H9 (cell line): ENCODE data around the gene CDC42EP4. TPM values are rescaled to one million over a fixed set of nuclear protein-coding genes. Genes with fewer than 3 reads are reported as not detected.

ENCODE experiments used
- DNase-seq: peaks from one replicate; pipeline ENCODE4 v3.0.0-alpha.2; 2017
- H2AFZ ChIP-seq: one replicate; pipeline ENCODE4 v1.6.1; 2013; ENCODE audit warnings: mild to moderate bottlenecking, low read length, control low read depth, moderate library complexity
- H2AK5ac ChIP-seq: 2 replicates; pipeline ENCODE4 v1.6.1; 2013; ENCODE audit warnings: low read length, control low read depth, mixed read lengths; ENCODE audit not compliant: insufficient read length
- H2BK120ac ChIP-seq: one replicate; pipeline ENCODE4 v1.6.1; 2013; ENCODE audit warnings: low read depth, mild to moderate bottlenecking, low read length, control low read depth, inconsistent platforms; ENCODE audit not compliant: poor library complexity, severe bottlenecking
- H2BK12ac ChIP-seq: 2 replicates; pipeline ENCODE4 v1.6.1; 2013; ENCODE audit warnings: low read length, control low read depth, mixed read lengths, low read depth; ENCODE audit not compliant: insufficient read length
- H2BK15ac ChIP-seq: 2 replicates; pipeline ENCODE4 v1.6.1; 2013; ENCODE audit warnings: low read depth, low read length, control low read depth
- H2BK20ac ChIP-seq: one replicate; pipeline ENCODE4 v1.6.1; 2013; ENCODE audit warnings: low read depth, mild to moderate bottlenecking, low read length, control low read depth, inconsistent platforms; ENCODE audit not compliant: poor library complexity, severe bottlenecking
- H2BK5ac ChIP-seq: 2 replicates; pipeline ENCODE4 v1.6.1; 2013; ENCODE audit warnings: low read length, control low read depth, mixed read lengths; ENCODE audit not compliant: insufficient read length
- H3K14ac ChIP-seq: 2 replicates; pipeline ENCODE4 v1.6.1; 2013; ENCODE audit warnings: low read length, control low read depth; ENCODE audit not compliant: insufficient read depth
- H3K18ac ChIP-seq: 2 replicates; pipeline ENCODE4 v1.6.1; 2013; ENCODE audit warnings: low read depth, mild to moderate bottlenecking, mixed read lengths, low read length, control low read depth; ENCODE audit not compliant: insufficient read length
- H3K23ac ChIP-seq: 2 replicates; pipeline ENCODE4 v1.6.1; 2013; ENCODE audit warnings: low read length, control low read depth, mixed read lengths, low read depth; ENCODE audit not compliant: insufficient read length
- H3K23me2 ChIP-seq: 2 replicates; pipeline ENCODE4 v1.6.1; 2013; ENCODE audit warnings: low read depth, mild to moderate bottlenecking, mixed read lengths, low read length, control low read depth; ENCODE audit not compliant: insufficient read length, poor library complexity, severe bottlenecking
- H3K27ac ChIP-seq: 2 replicates; pipeline ENCODE4 v1.5.1; 2013; ENCODE audit warnings: low read length, control low read depth, mixed read lengths, low read depth; ENCODE audit not compliant: insufficient read length
- H3K27me3 ChIP-seq: 2 replicates; pipeline ENCODE4 v1.6.1; 2013; ENCODE audit warnings: low read length, control low read depth, inconsistent platforms; ENCODE audit not compliant: insufficient read depth
- H3K4ac ChIP-seq: 2 replicates; pipeline ENCODE4 v1.6.1; 2013; ENCODE audit warnings: low read depth, mild to moderate bottlenecking, control low read depth, inconsistent platforms, low read length, moderate library complexity
- H3K4me1 ChIP-seq: 2 replicates; pipeline ENCODE4 v1.6.1; 2013; ENCODE audit warnings: low read length, control low read depth, inconsistent platforms; ENCODE audit not compliant: insufficient read depth
- H3K4me2 ChIP-seq: 2 replicates; pipeline ENCODE4 v1.6.1; 2013; ENCODE audit warnings: low read length, control low read depth, mixed read lengths; ENCODE audit not compliant: insufficient read length, insufficient read depth
- H3K56ac ChIP-seq: 2 replicates; pipeline ENCODE4 v1.6.1; 2013; ENCODE audit warnings: low read depth, mild to moderate bottlenecking, mixed read lengths, low read length, control low read depth; ENCODE audit not compliant: insufficient read length
- H3K79me1 ChIP-seq: 2 replicates; pipeline ENCODE4 v1.6.1; 2013; ENCODE audit warnings: low read depth, mild to moderate bottlenecking, moderate library complexity, low read length, control low read depth, inconsistent platforms; ENCODE audit not compliant: insufficient read depth, poor library complexity, severe bottlenecking
- H3K79me2 ChIP-seq: 2 replicates; pipeline ENCODE4 v1.6.1; 2013; ENCODE audit warnings: low read length, control low read depth, inconsistent platforms; ENCODE audit not compliant: insufficient read depth
- H3K9ac ChIP-seq: 2 replicates; pipeline ENCODE4 v1.6.1; 2013; ENCODE audit warnings: low read length, control low read depth, mixed read lengths; ENCODE audit not compliant: insufficient read length; ENCODE audit errors: extremely low read depth
- H3K9me3 ChIP-seq: one replicate; pipeline ENCODE4 v1.6.1; 2013; ENCODE audit warnings: low read depth, low read length, inconsistent platforms; ENCODE audit not compliant: control insufficient read depth
- H3T11ph ChIP-seq: one replicate; pipeline ENCODE4 v1.6.1; 2013; ENCODE audit warnings: mild to moderate bottlenecking, low read length, control low read depth, inconsistent platforms
- H4K20me1 ChIP-seq: one replicate; pipeline ENCODE4 v1.6.1; 2013; ENCODE audit not compliant: control insufficient read depth, insufficient read length, insufficient read depth
- H4K5ac ChIP-seq: 2 replicates; pipeline ENCODE4 v1.6.1; 2013; ENCODE audit warnings: low read depth, mild to moderate bottlenecking, mixed read lengths, low read length, control low read depth; ENCODE audit not compliant: insufficient read length
- H4K8ac ChIP-seq: replicated peaks from 2 replicates; pipeline ENCODE4 v1.6.1; 2013; ENCODE audit warnings: low read length, control low read depth, mixed read lengths, low read depth; ENCODE audit not compliant: insufficient read length
- H4K91ac ChIP-seq: 2 replicates; pipeline ENCODE4 v1.6.1; 2013; ENCODE audit warnings: low read depth, mild to moderate bottlenecking, moderate library complexity, mixed read lengths, low read length, control low read depth; ENCODE audit not compliant: insufficient read length
- H3K27ac Mint-ChIP-seq, 3 experiments: 2 replicates in 2 of 3; 3 replicates in 1 of 3; pipeline ENCODE4 v1.8.0; 2020 to 2021; ENCODE audit warnings: mixed read lengths in 3 of 3, mild to moderate bottlenecking in 1 of 3, moderate library complexity in 1 of 3
- H3K27me3 Mint-ChIP-seq: 2 replicates; pipeline ENCODE4 v1.8.0; 2021; ENCODE audit warnings: low read depth, mild to moderate bottlenecking, moderate library complexity, mixed read lengths
- H3K36me3 Mint-ChIP-seq, 3 experiments: 2 replicates in 2 of 3; 3 replicates in 1 of 3; pipeline ENCODE4 v1.8.0; 2020 to 2021; ENCODE audit warnings: low read depth in 3 of 3, mixed read lengths in 3 of 3; ENCODE audit not compliant: insufficient read depth in 1 of 3
- H3K4me1 Mint-ChIP-seq, 2 experiments: 2 replicates each; pipeline ENCODE4 v1.8.0; 2020; ENCODE audit warnings: mixed read lengths in 2 of 2
- H3K4me3 Mint-ChIP-seq, 2 experiments: 2 replicates in 1 of 2; 3 replicates in 1 of 2; pipeline ENCODE4 v1.8.0; 2020 to 2021; ENCODE audit warnings: mild to moderate bottlenecking in 2 of 2, mixed read lengths in 2 of 2, moderate library complexity in 1 of 2
- H3K9me3 Mint-ChIP-seq, 2 experiments: 2 replicates in 1 of 2; 3 replicates in 1 of 2; pipeline ENCODE4 v1.8.0; 2020; ENCODE audit warnings: mild to moderate bottlenecking in 2 of 2, mixed read lengths in 2 of 2, moderate library complexity in 1 of 2
- CTCF ChIP-seq: fragments of 200-600 bp; sonication (generic); conservative IDR thresholded peaks from 3 replicates; pipeline ENCODE4 v1.8.0; 2021; ENCODE audit warnings: antibody characterized with exemption, mild to moderate bottlenecking
- WGBS: extraction: QIAGEN DNeasy Blood & Tissue Kit; methylation state at CpG from one replicate; pipeline ENCODE4 v1.1.7; 2013; ENCODE audit warnings: missing lambda C conversion rate, low lambda C conversion rate, mixed read lengths; ENCODE audit not compliant: insufficient read length; ENCODE audit errors: extremely low coverage; 5-methylcytosine and 5-hydroxymethylcytosine counted together
- total RNA-seq: library from RNA; stranded (reverse); gene quantifications from 2 replicates; pipeline ENCODE4 v1.2.1, GENCODE V29; 2021

Gene CDC42EP4
- total RNA-seq, 1 experiment from 2014 or later: 27.1 TPM

DNA sequence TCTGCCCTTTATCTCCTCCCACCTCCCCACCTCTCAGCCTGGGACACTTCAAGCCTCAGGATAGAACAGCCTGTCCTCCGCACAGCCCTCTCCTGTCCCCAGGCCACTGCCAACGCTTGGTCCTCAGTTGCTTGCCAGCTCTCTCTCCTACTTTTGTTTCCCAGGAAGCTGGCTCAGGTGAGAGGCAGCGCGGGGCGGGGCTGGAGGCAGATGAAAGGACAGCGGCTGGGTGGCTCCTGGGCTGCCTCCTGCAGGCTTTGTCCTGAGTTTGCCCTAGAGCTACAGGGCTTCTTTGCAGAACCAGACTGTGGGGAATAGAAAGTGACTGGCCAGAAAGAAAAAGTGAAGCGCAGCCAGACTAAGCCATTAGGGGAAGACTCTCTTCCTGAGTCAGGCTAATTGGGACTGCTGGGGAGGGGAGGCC is 48.2 kb upstream of the CDC42EP4 start:
- no peak overlapping the region for H3K14ac ChIP-seq
- peaks cover 0 to 8% (median 0%) of the 10 kb centered on the region in 3 experiments; a peak in 2 of 7 replicates for H3K36me3 Mint-ChIP-seq
- TF ChIP-seq CTCF: peak; percentile 53; the same call in 2 of the 3 replicates
- no peak overlapping the region for H2BK15ac ChIP-seq
- no peak overlapping the region for H4K8ac ChIP-seq
- peak; percentile 97 for DNase-seq
- H2AFZ ChIP-seq: no peak overlapping the region
- peak overlapping the region; percentile 8 for H3K27ac ChIP-seq
- peak overlapping the region; percentile 82 to 96 (median 92) for H3K27ac Mint-ChIP-seq
- peak overlapping the region; percentile 38 for H3K18ac ChIP-seq
- H2BK5ac ChIP-seq: no peak overlapping the region
- no peak overlapping the region for H2AK5ac ChIP-seq
- H3K27me3 Mint-ChIP-seq: peaks cover 3% of the 10 kb centered on the region
- peak overlapping the region; percentile 50 to 56; a peak in 4 of 5 replicates for H3K4me3 Mint-ChIP-seq
- peaks cover 53 to 63% of the 10 kb centered on the region in 2 experiments for H3K4me1 Mint-ChIP-seq
- peak overlapping the region; percentile 28 for H3K4me2 ChIP-seq
- H3K23ac ChIP-seq: no peak overlapping the region
- no peak overlapping the region for H3T11ph ChIP-seq
- peaks cover 10% of the 10 kb centered on the region; the same call in 1 of the 2 replicates for H3K4me1 ChIP-seq
- H4K5ac ChIP-seq: no peak overlapping the region
- no peak overlapping the region for H3K56ac ChIP-seq
- no CpG with 5 or more reads among the region's 7 CpGs for WGBS
- H3K79me1 ChIP-seq: no peaks in the 10 kb centered on the region
- no peak overlapping the region for H4K91ac ChIP-seq
- H3K9me3 ChIP-seq: no peaks in the 10 kb centered on the region
- H3K79me2 ChIP-seq: no peaks in the 10 kb centered on the region
- H2BK120ac ChIP-seq: no peak overlapping the region
- H2BK12ac ChIP-seq: no peak overlapping the region
- H3K23me2 ChIP-seq: peaks cover 6% of the 10 kb centered on the region
- H4K20me1 ChIP-seq: no peaks in the 10 kb centered on the region
- no peaks in the 10 kb centered on the region for H3K9me3 Mint-ChIP-seq
- H3K9ac ChIP-seq: no peak overlapping the region
- no peak overlapping the region for H2BK20ac ChIP-seq
- no peaks in the 10 kb centered on the region for H3K27me3 ChIP-seq
- H3K4ac ChIP-seq: no peak overlapping the region
